Skeletal muscle cell (primary cell): ENCODE results near the gene FIS1.
A peak's percentile ranks its signal among the peaks of the same experiment; 100 is the strongest.
"Not testable (repeated sequence)": the region's sequence is repeated elsewhere in the genome, so short reads cannot be mapped to it uniquely, and the experiment has no call there.

Source experiments
- DNase-seq: peaks from one replicate; pipeline ENCODE4 v3.0.0-alpha.2; 2010; ENCODE audit warnings: low read depth
- H3K4me3 ChIP-seq: 2 replicates; pipeline ENCODE4 v1.5.1; 2011; ENCODE audit warnings: low read depth, mild to moderate bottlenecking, control low read depth, low read length, moderate library complexity

Gene FIS1

DNA sequence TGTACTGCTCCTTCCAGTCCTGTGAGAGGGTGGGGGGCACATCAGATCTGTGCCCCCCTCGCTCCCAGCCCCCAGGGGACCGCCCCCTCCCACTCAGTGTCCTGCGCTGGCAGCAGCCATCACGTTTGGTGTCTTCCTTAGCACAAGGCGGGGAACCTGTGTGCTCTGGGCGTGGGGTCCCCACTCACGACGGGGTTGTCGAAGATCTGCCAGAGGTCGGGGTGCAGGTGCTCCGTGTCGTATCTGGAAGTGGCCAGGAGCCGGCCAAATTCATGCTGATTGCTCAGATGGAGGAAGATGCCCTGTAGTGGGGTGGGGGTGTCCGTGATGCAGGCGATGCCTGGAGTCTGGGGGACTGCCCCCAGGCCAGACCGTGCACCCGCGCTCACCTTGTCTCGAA, 34.7 kb downstream of the FIS1 start:
- no peak for DNase-seq
- H3K4me3 ChIP-seq: no peak overlapping the region

DNA sequence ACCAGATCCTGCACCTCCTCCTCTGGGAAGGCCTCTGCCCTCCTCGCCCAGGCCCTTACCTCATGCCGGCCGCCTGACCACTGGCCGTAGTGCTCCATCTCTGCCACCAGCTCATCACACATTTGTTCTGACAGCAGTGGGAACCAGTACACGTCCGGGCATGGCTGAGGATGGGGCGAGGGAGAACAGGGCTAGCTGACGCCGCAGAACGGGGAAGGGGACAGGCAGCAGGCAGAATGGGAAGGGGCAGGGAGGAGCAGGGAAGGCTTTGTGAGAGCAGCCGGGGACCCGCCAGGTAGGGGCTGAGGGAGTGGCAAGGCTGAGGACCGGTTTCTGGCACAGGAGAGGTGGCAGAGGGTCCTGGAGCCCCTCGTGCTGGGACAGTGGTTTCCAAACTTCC, 36.1 kb downstream of the FIS1 start:
- no peak for DNase-seq
- no peak overlapping the region for H3K4me3 ChIP-seq

DNA sequence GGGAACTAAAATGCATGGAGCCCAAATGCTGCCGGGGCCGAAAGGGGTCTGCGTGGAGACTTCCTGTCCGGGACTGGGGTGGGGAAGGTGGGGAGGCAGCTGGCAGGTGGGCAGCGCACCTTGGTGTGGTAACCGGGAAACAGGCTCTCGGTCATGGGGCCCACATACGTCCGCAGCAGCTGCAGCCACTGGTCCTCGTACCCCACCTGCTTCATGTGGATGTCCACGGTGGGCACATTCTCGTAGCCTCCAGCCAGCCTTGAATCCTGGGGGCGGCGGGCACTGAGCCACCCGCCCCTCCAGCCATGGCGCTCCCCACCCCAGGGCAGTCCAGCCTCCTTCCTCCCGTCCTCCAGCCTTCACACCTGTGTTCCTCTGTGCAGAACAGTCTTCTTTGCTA, 37.4 kb downstream of the FIS1 start:
- no peak for DNase-seq
- H3K4me3 ChIP-seq: no peak overlapping the region

DNA sequence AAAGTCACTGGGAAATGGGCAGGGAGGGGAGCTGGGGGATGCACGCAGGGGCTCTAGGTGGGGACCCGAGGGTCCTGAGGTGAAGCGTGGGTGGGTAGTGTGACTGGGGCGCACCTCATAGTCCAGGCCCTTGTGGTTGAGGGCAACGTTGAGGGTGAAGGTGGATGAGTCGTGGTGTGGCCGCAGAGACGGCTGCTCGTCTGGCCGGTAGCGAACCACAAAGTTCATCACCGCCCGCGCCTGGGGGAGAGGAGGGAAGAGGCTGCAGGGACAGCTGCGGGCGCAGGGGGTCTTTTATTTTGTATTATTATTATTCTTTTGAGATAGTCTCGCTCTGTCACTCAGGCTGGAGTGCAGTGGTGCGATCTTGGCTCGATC, 38.2 kb downstream of the FIS1 start:
- H3K4me3 ChIP-seq: no peak overlapping the region
- no peak for DNase-seq

DNA sequence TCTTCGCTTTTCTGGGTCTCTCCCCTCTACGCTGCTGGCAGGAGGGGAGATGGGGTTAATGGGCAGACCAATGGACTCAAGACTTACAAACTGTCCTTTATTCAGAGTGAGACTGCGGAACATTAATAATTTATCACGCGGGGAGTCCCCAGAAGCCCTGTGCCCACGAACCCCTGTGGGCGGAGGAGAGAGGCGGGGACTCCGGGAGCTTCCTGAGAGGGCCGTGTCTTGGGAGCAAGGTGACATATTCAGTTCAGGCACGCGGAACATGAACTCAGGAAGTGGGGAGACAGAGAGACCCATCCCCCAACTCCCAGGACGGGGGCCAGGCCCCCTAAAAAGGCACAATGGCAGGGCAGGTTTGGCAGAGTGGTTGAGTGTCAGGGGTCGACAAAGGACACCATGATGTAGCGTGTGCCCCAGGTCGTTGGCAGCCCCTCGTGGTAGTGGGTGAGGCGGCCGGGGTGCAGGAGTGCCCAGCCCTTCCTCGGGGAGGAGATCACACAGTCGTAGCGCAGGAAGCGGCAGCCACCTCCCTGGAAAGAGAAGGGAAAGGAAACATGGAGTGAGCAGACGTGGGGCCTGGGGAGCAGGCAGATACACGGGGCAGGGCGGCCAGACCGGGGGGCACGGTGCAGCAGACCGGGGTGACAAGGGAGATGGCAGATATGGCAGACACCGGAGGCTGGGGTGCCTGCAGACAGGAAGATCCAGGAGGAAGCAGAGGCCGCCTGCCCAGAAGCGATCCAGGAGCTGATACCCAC, 38.8 kb downstream of the FIS1 start:
- H3K4me3 ChIP-seq: no peak overlapping the region
- no peak for DNase-seq

DNA sequence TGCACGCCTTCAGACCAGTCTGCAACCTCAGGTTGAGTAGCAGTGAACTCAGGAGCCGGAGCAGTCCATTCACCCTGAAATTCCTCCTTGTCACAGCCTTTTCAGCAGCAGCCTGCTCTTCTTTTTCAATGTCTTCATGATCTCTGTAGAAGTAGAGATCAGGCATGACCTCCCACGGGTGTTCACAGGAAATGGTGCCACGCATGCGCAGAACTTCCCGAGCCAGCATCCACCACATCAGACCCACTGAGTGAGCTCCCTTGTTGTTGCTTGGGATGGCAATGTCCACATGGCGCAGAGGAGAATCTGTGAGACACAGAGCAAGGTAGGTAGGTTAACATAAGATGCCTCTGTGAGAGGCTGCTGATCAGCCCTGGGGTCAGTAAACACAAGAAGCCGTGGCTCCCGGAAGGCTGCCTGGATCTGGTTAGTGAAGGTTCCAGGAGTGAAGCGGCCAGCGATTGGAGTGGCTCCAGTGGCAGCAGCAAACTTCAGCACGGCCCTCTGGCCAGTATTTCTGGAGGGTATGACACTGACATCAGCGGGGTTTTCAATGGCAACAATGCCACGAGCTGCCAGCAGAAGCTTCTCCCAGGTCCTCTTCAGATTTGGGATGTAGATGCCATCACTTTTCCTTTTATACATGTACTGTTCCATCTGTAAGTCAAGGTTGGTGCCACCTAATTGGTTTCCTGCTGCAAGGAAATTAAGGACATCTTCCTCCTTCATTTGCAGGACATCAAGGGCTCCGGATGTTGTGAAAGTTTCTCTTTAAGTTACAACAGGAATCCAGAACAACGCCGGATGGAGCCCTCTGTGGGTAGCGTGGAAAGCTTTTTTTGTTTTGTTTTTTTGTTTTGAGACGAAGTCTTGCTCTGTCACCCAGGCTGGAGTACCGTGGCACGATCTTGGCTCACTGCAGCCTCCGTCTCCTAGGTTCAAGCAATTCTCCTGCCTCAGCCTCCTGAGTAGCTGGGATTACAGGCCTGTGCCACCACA, 40.8 kb downstream of the FIS1 start:
- not testable (repeated sequence) for H3K4me3 ChIP-seq, DNase-seq

DNA sequence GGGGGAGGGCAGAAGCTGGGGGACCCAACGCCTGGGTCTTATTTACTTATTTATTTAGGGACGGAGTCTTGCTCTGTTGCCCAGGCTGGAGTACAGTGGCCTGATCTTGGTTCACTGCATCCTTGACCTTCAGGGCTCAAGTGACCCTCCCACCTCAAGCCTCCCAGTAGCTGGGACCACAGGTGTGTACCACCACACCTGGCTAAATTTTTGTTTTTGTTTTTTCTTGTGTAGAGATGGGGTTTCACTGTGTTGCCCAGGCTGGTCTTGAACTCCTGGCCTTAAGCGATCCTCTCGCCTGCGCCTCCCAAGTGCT, 42.3 kb downstream of the FIS1 start:
- no peak overlapping the region for H3K4me3 ChIP-seq
- no peak for DNase-seq

DNA sequence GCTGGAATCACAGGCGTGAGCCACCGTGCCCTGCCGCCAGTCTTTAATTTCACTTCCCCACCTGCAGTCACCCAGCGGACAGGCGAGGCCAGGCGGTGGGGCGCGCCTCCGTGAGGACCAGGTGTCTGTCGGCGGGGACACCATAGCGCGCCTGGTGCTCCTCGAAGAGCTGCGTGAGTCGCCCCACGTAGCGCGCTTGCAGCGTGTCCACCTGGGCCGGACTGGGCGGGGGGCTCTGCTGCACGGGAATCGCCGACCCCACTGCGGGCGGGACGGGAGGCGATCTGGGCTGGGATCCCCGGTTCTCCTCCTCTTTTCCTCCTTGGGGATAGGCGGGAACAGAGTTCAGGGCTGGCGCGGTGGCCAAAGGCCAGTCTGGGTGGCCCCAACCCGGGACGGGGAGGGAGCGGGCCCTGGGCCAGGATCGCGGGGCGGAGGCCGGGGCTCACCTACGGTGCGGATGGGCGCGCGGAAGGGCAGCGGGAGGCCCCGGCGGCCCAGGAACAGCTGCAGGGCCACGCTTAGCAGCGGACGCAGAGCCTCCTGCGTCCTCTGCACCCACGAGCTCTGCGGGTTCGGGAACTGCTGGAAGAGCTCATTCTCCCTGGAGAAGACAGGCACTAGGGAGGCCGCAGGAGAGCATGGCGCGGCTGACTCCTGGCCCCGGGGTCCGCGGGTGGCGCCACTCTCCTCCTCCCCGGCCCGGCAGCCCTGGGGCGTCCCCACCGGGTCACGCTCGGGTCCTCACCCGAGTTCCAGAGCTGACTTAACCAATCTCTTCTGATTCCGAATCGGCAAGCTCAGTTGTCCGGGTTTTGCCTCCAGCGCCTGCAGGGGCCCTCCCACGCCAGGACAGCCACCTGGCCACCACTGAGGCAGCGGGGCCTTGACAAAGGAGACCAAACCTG, 42.9 kb downstream of the FIS1 start:
- peak overlapping the region; percentile 7 for H3K4me3 ChIP-seq
- no peak for DNase-seq

DNA sequence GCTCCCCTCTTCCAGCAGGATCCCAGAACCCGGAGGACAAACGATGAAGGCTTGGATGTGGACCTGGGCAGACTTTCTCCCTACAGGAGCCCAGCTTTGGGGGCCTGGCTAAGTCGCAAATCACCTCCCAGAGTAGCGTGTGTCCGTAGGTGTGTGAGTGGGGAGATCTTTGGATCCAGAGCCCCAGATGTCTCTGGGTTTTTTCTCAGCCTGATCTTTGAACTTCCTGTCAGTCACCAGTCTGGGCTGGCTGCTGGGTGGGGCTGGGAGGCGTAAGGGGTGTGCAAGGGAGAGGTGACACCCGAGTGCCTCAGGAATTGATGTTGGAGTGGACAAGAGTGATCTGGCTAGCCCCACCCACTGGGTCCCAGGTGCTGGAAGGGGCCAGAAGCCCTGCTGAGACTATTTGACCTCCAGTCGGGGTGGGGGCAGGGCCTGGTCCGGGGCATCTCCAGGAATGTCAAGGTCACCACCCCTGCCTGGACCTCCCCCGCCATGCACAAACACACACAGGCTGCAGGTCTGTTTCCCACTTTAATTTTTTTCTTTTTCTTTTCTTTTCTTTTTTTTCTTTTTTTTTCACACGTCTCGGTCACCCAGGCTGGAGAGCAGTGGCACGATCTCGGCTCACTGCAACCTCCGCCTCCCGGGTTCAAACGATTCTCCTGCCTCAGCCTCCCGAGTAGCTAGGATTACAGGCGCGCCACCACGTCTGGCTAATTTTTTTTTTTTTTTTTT, 43.9 kb downstream of the FIS1 start, which contains the start of gene MOGAT3:
MOGAT3 (minus strand) TSS at position 175 of the 738 bp plus-strand sequence. CDS start 182 bp downstream, outside the sequence.
- no peak for DNase-seq
- H3K4me3 ChIP-seq: peak within 1 kb of the TSS; percentile 7

DNA sequence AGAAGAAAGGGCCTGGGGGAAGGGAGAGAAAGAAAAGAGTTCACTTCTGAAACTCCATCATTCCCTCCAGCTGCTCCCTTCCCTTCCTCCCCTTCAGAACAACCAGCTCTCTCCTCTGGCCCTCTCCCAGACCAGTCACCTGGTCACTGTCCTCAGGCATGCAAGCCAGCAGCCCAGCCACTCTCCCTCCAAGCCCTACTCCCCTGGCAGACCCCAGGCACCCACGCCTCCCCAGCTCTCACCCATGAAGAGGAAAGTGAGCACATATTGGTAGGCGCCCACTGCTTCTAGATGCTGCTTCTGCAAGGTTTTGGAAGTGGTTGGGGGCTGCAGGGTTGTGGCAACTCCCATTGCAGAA, 44.4 kb downstream of the FIS1 start:
- no peak overlapping the region for H3K4me3 ChIP-seq
- DNase-seq: no peak

DNA sequence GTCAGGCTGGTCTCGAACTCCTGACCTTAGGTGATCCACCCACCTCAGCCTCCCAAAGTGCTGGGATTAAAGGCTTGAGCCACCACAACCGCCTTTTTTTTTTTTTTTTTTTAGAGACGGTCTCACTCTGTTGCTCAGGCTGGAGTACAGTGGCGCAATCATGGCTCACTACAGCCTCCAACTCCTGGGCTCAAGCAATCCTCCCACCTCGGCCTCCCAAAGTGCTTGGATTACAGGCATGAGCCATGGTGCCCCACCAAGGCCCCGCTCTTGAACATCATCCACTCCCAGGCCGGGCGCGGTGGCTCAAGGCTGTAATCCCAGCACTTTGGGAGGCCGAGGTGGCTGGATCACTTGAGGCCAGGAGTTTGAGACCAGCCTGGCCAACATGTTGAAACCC, 45.4 kb downstream of the FIS1 start:
- H3K4me3 ChIP-seq, DNase-seq: not testable (repeated sequence)

DNA sequence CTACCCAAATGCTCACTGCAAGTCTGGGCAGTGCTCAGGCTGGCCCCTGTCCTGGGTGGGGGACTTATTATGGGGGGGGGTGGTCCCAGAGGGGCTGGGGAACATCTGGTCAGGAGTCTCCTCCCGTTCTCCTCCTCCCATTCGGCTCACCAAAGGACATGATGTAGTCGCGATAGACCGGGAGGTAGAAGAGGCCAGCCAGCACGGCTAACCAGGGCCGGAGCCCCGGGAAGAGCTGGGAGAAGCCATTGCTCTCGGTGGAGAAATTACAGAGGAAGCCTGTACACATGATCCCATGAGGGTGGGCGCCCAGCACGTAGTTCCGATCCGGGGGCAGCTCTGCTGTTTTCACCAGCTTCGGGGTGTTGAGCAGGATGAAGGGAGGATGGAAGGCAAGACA, 46.4 kb downstream of the FIS1 start:
- no peak overlapping the region for H3K4me3 ChIP-seq
- DNase-seq: no peak

DNA sequence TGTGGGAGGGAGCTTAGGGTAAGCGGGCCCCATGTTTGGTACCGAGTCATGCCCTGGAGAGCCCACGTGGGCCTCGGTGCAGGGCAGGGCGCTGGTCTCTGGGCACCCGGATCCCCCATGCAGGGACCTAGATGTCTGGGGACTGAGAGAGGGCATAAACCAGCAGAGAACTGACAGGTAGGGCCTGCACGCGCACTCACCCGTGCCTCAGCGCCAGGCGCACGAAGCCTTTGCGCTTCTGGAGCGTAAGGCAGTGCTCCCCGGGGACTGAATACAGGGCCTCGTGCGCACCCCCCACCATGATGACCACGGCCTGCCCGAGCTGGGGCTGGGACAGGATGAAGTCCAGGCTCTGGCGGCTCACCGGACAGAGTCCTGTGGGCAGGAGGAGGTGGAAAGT, 46.9 kb downstream of the FIS1 start:
- no peak overlapping the region for H3K4me3 ChIP-seq
- no peak for DNase-seq

DNA sequence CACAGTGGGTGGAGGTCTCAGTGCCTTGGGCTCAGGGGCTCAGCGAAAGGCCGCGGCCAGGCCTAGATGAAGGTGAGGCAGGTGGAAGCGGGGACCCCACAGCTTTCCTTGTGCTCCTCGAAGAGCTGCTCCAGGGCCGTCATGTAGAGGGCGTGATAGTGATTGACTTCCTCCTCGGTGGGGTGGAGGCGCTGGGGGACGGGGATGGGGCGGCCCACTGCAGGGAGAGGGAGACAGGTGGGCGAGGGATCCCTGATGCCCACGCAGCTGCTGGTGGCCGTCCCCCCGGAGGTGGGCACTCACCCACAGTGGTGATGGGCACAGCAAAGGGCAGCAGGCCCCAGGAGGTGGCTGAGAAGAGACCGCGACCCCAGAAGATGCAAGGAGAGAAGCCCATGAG, 49.0 kb downstream of the FIS1 start:
- no peak overlapping the region for H3K4me3 ChIP-seq

More for the DNA sequence above, 49.0 kb downstream of the FIS1 start:
- no peak for DNase-seq
